Keratinocyte (primary cell): ENCODE data around the gene APAF1. TPM values are rescaled to one million over a fixed set of nuclear protein-coding genes. Genes with fewer than 3 reads are reported as not detected.

Source experiments
- DNase-seq: peaks from one replicate; pipeline ENCODE4 v3.0.0-alpha.2; 2011; ENCODE audit warnings: low read depth, missing footprints, low spot score
- FAIRE-seq: peaks from 2 replicates; lab custom pipeline; 2011; peaks lifted over from hg19 to GRCh38; lab: Jason Lieb, UNC
- H2AFZ ChIP-seq: 2 replicates; pipeline ENCODE4 v1.6.0; 2012; ENCODE audit warnings: low read length, control low read depth, inconsistent platforms; ENCODE audit not compliant: control insufficient read depth
- H3K27ac ChIP-seq: 2 replicates; pipeline ENCODE4 v1.5.1; 2011; ENCODE audit warnings: low read length; ENCODE audit not compliant: control insufficient read depth, insufficient read depth
- H3K27me3 ChIP-seq: 3 replicates; pipeline ENCODE4 v1.6.0; 2011; ENCODE audit warnings: low read length; ENCODE audit not compliant: control insufficient read depth, insufficient read depth; ENCODE audit errors: extremely low read depth
- H3K36me3 ChIP-seq, 2 experiments: 2 replicates in 1 of 2; 3 replicates in 1 of 2; pipeline ENCODE4 v1.5.1; 2011; ENCODE audit warnings: low read length in 2 of 2, mild to moderate bottlenecking in 1 of 2; ENCODE audit not compliant: control insufficient read depth in 2 of 2, insufficient read depth in 2 of 2; ENCODE audit errors: extremely low read depth in 1 of 2
- H3K4me1 ChIP-seq: 3 replicates; pipeline ENCODE4 v1.5.1; 2011; ENCODE audit warnings: low read length; ENCODE audit not compliant: control insufficient read depth, insufficient read depth; ENCODE audit errors: extremely low read depth
- H3K4me2 ChIP-seq: 3 replicates; pipeline ENCODE4 v1.6.0; 2011; ENCODE audit warnings: low read depth, low read length; ENCODE audit not compliant: control insufficient read depth, insufficient read depth; ENCODE audit errors: extremely low read depth
- H3K4me3 ChIP-seq, 3 experiments: fragments of 200-600 bp in 1 of 3; sonication (generic) in 1 of 3; 2 replicates in 2 of 3; 3 replicates in 1 of 3; pipeline ENCODE4 v1.5.1; 2011 to 2016; ENCODE audit warnings: low read length in 3 of 3, mild to moderate bottlenecking in 3 of 3, control low read depth in 2 of 3, inconsistent platforms in 1 of 3, low read depth in 1 of 3, mixed read lengths in 1 of 3, mixed run types in 1 of 3, moderate library complexity in 1 of 3; ENCODE audit not compliant: control insufficient read depth in 2 of 3, insufficient read depth in 2 of 3; ENCODE audit errors: extremely low read depth in 1 of 3
- H3K79me2 ChIP-seq: 2 replicates; pipeline ENCODE4 v1.6.0; 2012; ENCODE audit warnings: low read length; ENCODE audit not compliant: control insufficient read depth, insufficient read depth
- H3K9ac ChIP-seq: 3 replicates; pipeline ENCODE4 v1.6.0; 2011; ENCODE audit warnings: low read length; ENCODE audit not compliant: control insufficient read depth, insufficient read depth; ENCODE audit errors: extremely low read depth
- H3K9me1 ChIP-seq: 3 replicates; pipeline ENCODE4 v1.6.0; 2011; ENCODE audit warnings: low read length; ENCODE audit not compliant: control insufficient read depth, insufficient read depth; ENCODE audit errors: extremely low read depth
- H3K9me3 ChIP-seq: 2 replicates; pipeline ENCODE4 v1.5.1; 2012; ENCODE audit warnings: low read depth, low read length; ENCODE audit not compliant: control insufficient read depth
- H4K20me1 ChIP-seq: 3 replicates; pipeline ENCODE4 v1.6.0; 2011; ENCODE audit warnings: low read length; ENCODE audit not compliant: control insufficient read depth, insufficient read depth; ENCODE audit errors: extremely low read depth
- EZH2 ChIP-seq: IDR thresholded peaks from one replicate; pipeline ENCODE4 v1.6.1; 2012; ENCODE audit warnings: inconsistent platforms, mild to moderate bottlenecking, low read length, moderate library complexity
- dilution Hi-C: fragments of 300-500 bp; cut with MboI; formaldehyde crosslinking; loops from one replicate; pipeline ENCODE4 v1.7.0; 2020; ENCODE audit warnings: low sequenced_read_pairs; ENCODE audit not compliant: extremely low pct_ligation_motif_present
- polyA plus RNA-seq, 5 experiments: library from polyadenylated mRNA; depleted of rRNA in 3 of 5; stranded (reverse) in 3 of 5; stranded (forward) in 1 of 5; unstranded in 1 of 5; fragments of >200 nt; gene quantifications; 1 replicate in 1 of 5; 2 replicates in 3 of 5; 3 replicates in 1 of 5; pipeline versions ENCODE4 v1.2.1 to v1.2.3, GENCODE V29; 2011 to 2012; ENCODE audit warnings: missing spikeins in 2 of 5, low read depth in 1 of 5, low replicate concordance in 1 of 5
- TF ChIP-seq, protein P1 (sequence below), 3 experiments: IDR thresholded peaks in 1 of 3; conservative IDR thresholded peaks in 1 of 3; optimal IDR thresholded peaks in 1 of 3; 2 replicates in 2 of 3; 3 replicates in 1 of 3; pipeline versions ENCODE3 to v1.5.1; 2011; ENCODE audit warnings: low read length in 3 of 3, mild to moderate bottlenecking in 3 of 3, moderate library complexity in 2 of 3, control low read depth in 1 of 3, inconsistent platforms in 1 of 3; ENCODE audit not compliant: insufficient read depth in 2 of 3; ENCODE audit errors: extremely low read depth in 1 of 3

The APAF1 gene
- polyA plus RNA-seq, 1 donor (not counting 4 experiments of a cell fraction or from before 2014, with no cell fraction given): 9.9 TPM

DNA sequence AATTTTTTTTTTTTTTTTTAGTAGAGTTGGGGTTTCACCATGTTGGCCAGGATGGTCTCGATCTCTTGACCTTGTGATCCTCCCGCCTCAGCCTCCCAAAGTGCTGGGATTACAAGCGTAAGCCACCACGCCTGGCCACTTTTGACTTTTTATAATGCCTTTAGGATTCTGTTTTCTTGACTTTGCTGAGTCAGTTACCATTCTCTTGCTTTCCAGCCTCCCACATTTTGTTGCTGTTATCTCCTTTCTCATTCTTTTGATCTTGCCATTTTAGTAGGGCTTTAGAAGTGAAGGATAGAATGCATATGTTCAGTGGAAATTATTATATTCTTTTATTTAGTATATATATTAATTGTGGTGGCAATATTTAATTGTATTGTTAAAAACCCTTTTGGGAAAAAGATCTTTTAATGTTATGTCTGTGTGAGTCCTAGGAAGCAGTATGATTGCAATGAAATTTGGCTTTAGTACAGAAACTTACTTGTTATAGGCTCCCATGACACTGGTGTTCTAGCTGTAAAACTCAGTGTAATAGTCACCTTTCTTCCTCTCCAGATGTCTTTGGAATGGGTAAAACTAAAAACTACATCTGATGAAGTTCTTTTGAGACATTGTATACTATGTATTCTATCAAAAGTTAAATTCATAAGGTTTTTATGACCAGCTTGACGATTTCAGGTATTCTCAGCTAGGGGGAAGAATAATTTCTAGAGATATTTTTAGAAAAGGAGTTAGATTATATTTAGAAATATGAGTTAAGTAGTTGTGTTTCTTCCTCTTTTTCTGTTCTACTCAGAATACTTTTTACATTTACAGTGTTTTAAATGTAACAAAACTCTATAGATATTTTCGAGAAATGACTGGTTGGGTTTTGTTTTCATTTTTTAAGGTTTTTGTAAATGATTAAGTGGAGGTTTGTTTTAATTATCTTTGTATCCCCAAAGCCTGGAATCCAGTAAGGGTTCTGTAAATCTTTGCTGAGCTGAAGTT lies 74.7 kb downstream of the APAF1 start:
- TF ChIP-seq EZH2: no peak
- TF ChIP-seq, protein P1, sequence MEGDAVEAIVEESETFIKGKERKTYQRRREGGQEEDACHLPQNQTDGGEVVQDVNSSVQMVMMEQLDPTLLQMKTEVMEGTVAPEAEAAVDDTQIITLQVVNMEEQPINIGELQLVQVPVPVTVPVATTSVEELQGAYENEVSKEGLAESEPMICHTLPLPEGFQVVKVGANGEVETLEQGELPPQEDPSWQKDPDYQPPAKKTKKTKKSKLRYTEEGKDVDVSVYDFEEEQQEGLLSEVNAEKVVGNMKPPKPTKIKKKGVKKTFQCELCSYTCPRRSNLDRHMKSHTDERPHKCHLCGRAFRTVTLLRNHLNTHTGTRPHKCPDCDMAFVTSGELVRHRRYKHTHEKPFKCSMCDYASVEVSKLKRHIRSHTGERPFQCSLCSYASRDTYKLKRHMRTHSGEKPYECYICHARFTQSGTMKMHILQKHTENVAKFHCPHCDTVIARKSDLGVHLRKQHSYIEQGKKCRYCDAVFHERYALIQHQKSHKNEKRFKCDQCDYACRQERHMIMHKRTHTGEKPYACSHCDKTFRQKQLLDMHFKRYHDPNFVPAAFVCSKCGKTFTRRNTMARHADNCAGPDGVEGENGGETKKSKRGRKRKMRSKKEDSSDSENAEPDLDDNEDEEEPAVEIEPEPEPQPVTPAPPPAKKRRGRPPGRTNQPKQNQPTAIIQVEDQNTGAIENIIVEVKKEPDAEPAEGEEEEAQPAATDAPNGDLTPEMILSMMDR (optimal IDR thresholded peaks at IDR 0.05 in 1 of 3, IDR thresholded peaks at IDR 0.05 in 1 of 3, conservative IDR thresholded peaks at IDR 0.05 in 1 of 3; ENCODE audit: extremely low read depth in 1 of 3, insufficient read depth in 2 of 3, low read length in 3 of 3): no peak
- DNase-seq: no peak
- Histone ChIP-seq H3K4me2 (no peak overlapping the region), H3K27ac (no peak overlapping the region), H3K79me2 (no peaks in the 10 kb centered on the region), H3K9ac (no peak overlapping the region), H3K36me3 (peaks cover 0 to 3% of the 10 kb centered on the region in 2 experiments), H3K4me1 (no peaks in the 10 kb centered on the region), H3K9me1 (no peaks in the 10 kb centered on the region), H3K9me3 (no peaks in the 10 kb centered on the region), H3K27me3 (no peaks in the 10 kb centered on the region), H4K20me1 (no peaks in the 10 kb centered on the region), H2AFZ (no peak overlapping the region), H3K4me3 (no peak overlapping the region)
- dilution Hi-C loops: no loop called here
- FAIRE-seq: no peak

DNA sequence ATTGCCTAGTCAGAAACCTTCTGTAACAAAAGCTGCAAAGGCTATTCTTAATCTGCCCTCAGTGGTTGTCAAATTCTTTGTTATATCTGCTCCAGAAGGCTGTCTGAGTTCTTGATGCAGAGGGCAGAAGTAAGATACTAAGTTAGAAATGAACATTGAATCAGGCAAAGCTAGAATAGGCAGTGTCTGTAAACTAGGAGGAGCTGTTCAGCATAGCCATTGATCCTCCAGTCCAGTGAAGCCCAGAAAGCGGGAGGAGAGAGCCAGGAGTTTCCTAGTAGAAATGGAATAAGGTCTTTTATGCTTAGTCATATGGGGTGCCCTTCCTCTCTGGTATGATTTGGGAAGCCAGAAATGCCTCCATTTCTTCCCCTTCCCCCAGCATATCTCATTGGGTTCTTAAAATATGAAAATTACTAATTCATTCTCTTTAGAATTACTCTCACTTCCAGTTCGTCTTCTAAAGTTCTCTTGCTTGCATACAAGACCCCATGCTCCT lies 76.2 kb downstream of the APAF1 start:
- dilution Hi-C loops: no loop called here
- FAIRE-seq: no peak

More for the DNA sequence above, 76.2 kb downstream of the APAF1 start:
- H3K4me3 ChIP-seq: no peak overlapping the region
- H3K36me3 ChIP-seq: peaks cover 0 to 6% of the 10 kb centered on the region in 2 experiments
- no peak overlapping the region for H3K27ac ChIP-seq
- H3K79me2 ChIP-seq: no peaks in the 10 kb centered on the region
- H3K4me1 ChIP-seq: no peaks in the 10 kb centered on the region
- no peak overlapping the region for H2AFZ ChIP-seq
- TF ChIP-seq, protein P1 (optimal IDR thresholded peaks at IDR 0.05 in 1 of 3, IDR thresholded peaks at IDR 0.05 in 1 of 3, conservative IDR thresholded peaks at IDR 0.05 in 1 of 3; ENCODE audit: extremely low read depth in 1 of 3, insufficient read depth in 2 of 3, low read length in 3 of 3): no peak
- TF ChIP-seq EZH2: no peak
- DNase-seq: no peak
- H3K9me1 ChIP-seq: no peaks in the 10 kb centered on the region
- no peaks in the 10 kb centered on the region for H4K20me1 ChIP-seq
- no peak overlapping the region for H3K9ac ChIP-seq
- no peaks in the 10 kb centered on the region for H3K9me3 ChIP-seq
- H3K4me2 ChIP-seq: no peak overlapping the region
- no peaks in the 10 kb centered on the region for H3K27me3 ChIP-seq
